Mesendoderm (in vitro differentiated cells): ENCODE data around the gene PIK3CB.
"Not testable (repeated sequence)": the region's sequence is repeated elsewhere in the genome, so short reads cannot be mapped to it uniquely, and the experiment has no call there.

Experiments used
- DNase-seq: peaks from one replicate; pipeline ENCODE4 v3.0.0; 2013
- H2AK5ac ChIP-seq: 2 replicates; pipeline ENCODE4 v1.6.1; 2013; ENCODE audit warnings: low read length, inconsistent platforms
- H2BK120ac ChIP-seq: 2 replicates; pipeline ENCODE4 v1.6.1; 2013; ENCODE audit warnings: low read depth, mild to moderate bottlenecking, low read length, moderate library complexity, mixed read lengths
- H2BK15ac ChIP-seq: replicated peaks from 2 replicates; pipeline ENCODE4 v1.6.1; 2013; ENCODE audit warnings: low read depth, mild to moderate bottlenecking, moderate library complexity
- H2BK5ac ChIP-seq: 2 replicates; pipeline ENCODE4 v1.6.1; 2013; ENCODE audit warnings: low read length, inconsistent platforms
- H3K18ac ChIP-seq: 2 replicates; pipeline ENCODE4 v1.6.1; 2013; ENCODE audit warnings: mild to moderate bottlenecking, low read length, mixed read lengths
- H3K23ac ChIP-seq: one replicate; pipeline ENCODE4 v1.6.1; 2013; ENCODE audit warnings: low read length
- H3K27ac ChIP-seq: 2 replicates; pipeline ENCODE4 v1.5.1; 2013; ENCODE audit warnings: low read depth, mild to moderate bottlenecking, inconsistent platforms, low read length, moderate library complexity
- H3K27me3 ChIP-seq: 2 replicates; pipeline ENCODE4 v1.6.1; 2013; ENCODE audit warnings: low read length, control low read depth, mild to moderate bottlenecking, inconsistent platforms; ENCODE audit not compliant: insufficient read depth, poor library complexity
- H3K36me3 ChIP-seq: 2 replicates; pipeline ENCODE4 v1.6.1; 2013; ENCODE audit warnings: low read length, inconsistent platforms; ENCODE audit not compliant: control insufficient read depth, insufficient read depth
- H3K4ac ChIP-seq: one replicate; pipeline ENCODE4 v1.6.1; 2013; ENCODE audit warnings: low read depth, mild to moderate bottlenecking, low read length, moderate library complexity
- H3K4me1 ChIP-seq: 2 replicates; pipeline ENCODE4 v1.6.1; 2013; ENCODE audit warnings: low read depth, low read length, inconsistent platforms; ENCODE audit not compliant: control insufficient read depth
- H3K4me2 ChIP-seq: 2 replicates; pipeline ENCODE4 v1.6.1; 2013; ENCODE audit warnings: low read length
- H3K4me3 ChIP-seq: 2 replicates; pipeline ENCODE4 v1.5.1; 2013; ENCODE audit warnings: mild to moderate bottlenecking, low read length
- H3K56ac ChIP-seq: one replicate; pipeline ENCODE4 v1.6.1; 2013; ENCODE audit warnings: low read length
- H3K79me1 ChIP-seq: 2 replicates; pipeline ENCODE4 v1.6.1; 2013; ENCODE audit warnings: low read length, inconsistent platforms
- H3K79me2 ChIP-seq: 2 replicates; pipeline ENCODE4 v1.6.1; 2013; ENCODE audit warnings: mild to moderate bottlenecking, low read length; ENCODE audit not compliant: control insufficient read depth, insufficient read depth
- H3K9ac ChIP-seq: 2 replicates; pipeline ENCODE4 v1.6.1; 2013; ENCODE audit warnings: low read length, inconsistent platforms
- H4K5ac ChIP-seq: one replicate; pipeline ENCODE4 v1.6.1; 2013; ENCODE audit warnings: low read length
- H4K8ac ChIP-seq: one replicate; pipeline ENCODE4 v1.6.1; 2013; ENCODE audit warnings: low read depth, mild to moderate bottlenecking, control low read depth, low read length, moderate library complexity
- WGBS: extraction: QIAGEN DNeasy Blood & Tissue Kit; methylation state at CpG from one replicate; pipeline ENCODE4 v1.1.7; 2013; ENCODE audit warnings: low lambda C conversion rate, missing lambda C conversion rate; ENCODE audit not compliant: insufficient coverage; ENCODE audit errors: extremely low coverage; 5-methylcytosine and 5-hydroxymethylcytosine counted together

The PIK3CB gene

GRCh38 chr3:138845771-138846173 is 11.0 kb upstream of the PIK3CB start:
- H2BK120ac ChIP-seq = peak overlapping the region; percentile 93
- peak; percentile 94 for DNase-seq
- no peak overlapping the region for H2AK5ac ChIP-seq
- peak overlapping the region; percentile 100 for H3K4ac ChIP-seq
- H2BK5ac ChIP-seq = no peak overlapping the region
- H3K4me3 ChIP-seq = no peak overlapping the region
- H3K18ac ChIP-seq = peak overlapping the region; percentile 98
- no peaks in the 10 kb centered on the region for H3K79me1 ChIP-seq
- H3K56ac ChIP-seq = peak overlapping the region; percentile 82
- peaks cover 9% of the 10 kb centered on the region for H3K4me1 ChIP-seq
- no peak overlapping the region for H2BK15ac ChIP-seq
- WGBS = no CpG with 5 or more reads among the region's 6 CpGs
- H4K8ac ChIP-seq = no peak overlapping the region
- no peak overlapping the region for H4K5ac ChIP-seq
- no peaks in the 10 kb centered on the region for H3K79me2 ChIP-seq
- peak overlapping the region; percentile 79 for H3K27ac ChIP-seq
- H3K23ac ChIP-seq = no peak overlapping the region
- H3K36me3 ChIP-seq = no peaks in the 10 kb centered on the region
- no peak overlapping the region for H3K4me2 ChIP-seq
- H3K9ac ChIP-seq = no peak overlapping the region
- H3K27me3 ChIP-seq = no peaks in the 10 kb centered on the region

- H2BK5ac ChIP-seq = peak overlapping the region; percentile 64
- H3K4ac ChIP-seq = peak overlapping the region; percentile 100
- no peak overlapping the region for H3K4me3 ChIP-seq
- H2BK120ac ChIP-seq = peak overlapping the region; percentile 93
- no peaks in the 10 kb centered on the region for H3K79me1 ChIP-seq
- no peak overlapping the region for H3K23ac ChIP-seq
- peak overlapping the region; percentile 98 for H3K18ac ChIP-seq
- peak; percentile 58 for DNase-seq
- WGBS = no CpG with 5 or more reads among the region's 7 CpGs
- H2AK5ac ChIP-seq = no peak overlapping the region
- peak overlapping the region; percentile 43 for H3K9ac ChIP-seq
- no peaks in the 10 kb centered on the region for H3K36me3 ChIP-seq
- peaks cover 9% of the 10 kb centered on the region for H3K4me1 ChIP-seq
- H3K4me2 ChIP-seq = no peak overlapping the region
- peak overlapping the region; percentile 82 for H3K56ac ChIP-seq
- peak overlapping the region; percentile 43 for H4K8ac ChIP-seq
- peak overlapping the region; percentile 59 for H4K5ac ChIP-seq
- no peaks in the 10 kb centered on the region for H3K27me3 ChIP-seq
- peak overlapping the region; percentile 66 for H3K27ac ChIP-seq
- H2BK15ac ChIP-seq = no peak overlapping the region
- H3K79me2 ChIP-seq = no peaks in the 10 kb centered on the region
Observed at GRCh38 chr3:138845181-138845601, 10.5 kb upstream of the PIK3CB start.

GRCh38 chr3:138842483-138843188 is 7.9 kb upstream of the PIK3CB start:
- Histone ChIP-seq H3K4ac (no peak overlapping the region), H2BK5ac (no peak overlapping the region), H3K23ac (no peak overlapping the region), H2BK15ac (no peak overlapping the region), H3K18ac (no peak overlapping the region), H4K8ac (no peak overlapping the region), H3K9ac (no peak overlapping the region), H2AK5ac (no peak overlapping the region), H3K27me3 (no peaks in the 10 kb centered on the region), H3K79me2 (no peaks in the 10 kb centered on the region), H3K36me3 (no peaks in the 10 kb centered on the region), H2BK120ac (no peak overlapping the region), H3K56ac (no peak overlapping the region), H3K4me3 (no peak overlapping the region), H3K79me1 (no peaks in the 10 kb centered on the region), H3K4me2 (no peak overlapping the region), H3K27ac (no peak overlapping the region), H3K4me1 (peaks cover 9% of the 10 kb centered on the region), H4K5ac (no peak overlapping the region)
- no peak for DNase-seq
- WGBS = no CpG with 5 or more reads among the region's 5 CpGs

GRCh38 chr3:138838385-138838784 is 3.7 kb upstream of the PIK3CB start:
- H3K56ac ChIP-seq, H2AK5ac ChIP-seq, H3K4me3 ChIP-seq, DNase-seq, H2BK15ac ChIP-seq, H3K4me2 ChIP-seq, H3K36me3 ChIP-seq, H2BK120ac ChIP-seq, H4K5ac ChIP-seq, H3K4ac ChIP-seq, H3K79me1 ChIP-seq, H3K27me3 ChIP-seq, H3K27ac ChIP-seq, H3K9ac ChIP-seq, H3K23ac ChIP-seq, H3K79me2 ChIP-seq, H4K8ac ChIP-seq, H3K4me1 ChIP-seq, H2BK5ac ChIP-seq, H3K18ac ChIP-seq: not testable (repeated sequence)
- no CpG with 5 or more reads among the region's 7 CpGs for WGBS

- DNase-seq, H2BK15ac ChIP-seq, H2BK5ac ChIP-seq, H3K23ac ChIP-seq, H3K27me3 ChIP-seq, H2BK120ac ChIP-seq, H2AK5ac ChIP-seq, H4K5ac ChIP-seq, H4K8ac ChIP-seq, H3K27ac ChIP-seq, H3K79me1 ChIP-seq, H3K4me2 ChIP-seq, H3K4me3 ChIP-seq, H3K4me1 ChIP-seq, H3K9ac ChIP-seq, H3K18ac ChIP-seq, H3K36me3 ChIP-seq: not testable (repeated sequence)
- Histone ChIP-seq H3K79me2 (peaks cover 29% of the 10 kb centered on the region), H3K4ac (peak overlapping the region; percentile 62), H3K56ac (peak overlapping the region; percentile 70)
- no CpG with 5 or more reads among the region's 19 CpGs for WGBS
Observed at GRCh38 chr3:138835846-138836245, 1.1 kb upstream of the PIK3CB start.

- Histone ChIP-seq H3K56ac (peak overlapping the region; percentile 95), H3K4me1 (peaks cover 5% of the 10 kb centered on the region), H3K27ac (peak overlapping the region; percentile 97), H3K4ac (peak overlapping the region; percentile 95), H3K9ac (peak overlapping the region; percentile 92), H2BK5ac (peak overlapping the region; percentile 96), H3K79me2 (peaks cover 30% of the 10 kb centered on the region), H3K4me3 (peak overlapping the region; percentile 50), H3K27me3 (no peaks in the 10 kb centered on the region), H3K18ac (peak overlapping the region; percentile 94), H2BK120ac (no peak overlapping the region), H2BK15ac (no peak overlapping the region), H3K79me1 (peaks cover 6% of the 10 kb centered on the region), H3K23ac (peak overlapping the region; percentile 45), H3K4me2 (peak overlapping the region; percentile 91), H4K5ac (peak overlapping the region; percentile 95), H4K8ac (peak overlapping the region; percentile 57), H3K36me3 (no peaks in the 10 kb centered on the region), H2AK5ac (peak overlapping the region; percentile 74)
- no peak for DNase-seq
- WGBS = no CpG with 5 or more reads among the region's 4 CpGs
Observed at GRCh38 chr3:138835397-138835757, 649 bp upstream of the PIK3CB start.
